ENCODE measurements around the gene ITGB3.

The ITGB3 gene

DNA sequence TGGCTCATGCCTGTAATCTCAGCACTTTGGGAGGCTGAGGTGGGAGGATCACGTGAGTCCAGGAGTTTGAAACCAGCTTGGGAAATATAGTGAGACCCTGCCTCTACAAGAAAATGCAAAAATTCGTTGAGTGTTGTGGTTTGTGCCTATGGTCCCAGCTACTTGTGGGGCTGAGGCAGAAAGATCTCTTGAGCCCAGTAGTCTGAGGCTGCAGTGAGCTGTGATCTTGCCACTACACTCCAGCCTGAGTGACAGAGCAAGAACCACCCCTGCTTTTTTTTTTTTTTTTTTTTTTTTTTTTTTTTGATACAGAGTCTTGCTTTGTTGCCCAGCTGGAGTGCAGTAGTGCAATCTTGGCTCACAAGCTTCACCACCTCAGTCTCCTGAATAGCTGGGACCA lies 34.0 kb downstream of the ITGB3 start:
- TF ChIP-seq, protein P1, sequence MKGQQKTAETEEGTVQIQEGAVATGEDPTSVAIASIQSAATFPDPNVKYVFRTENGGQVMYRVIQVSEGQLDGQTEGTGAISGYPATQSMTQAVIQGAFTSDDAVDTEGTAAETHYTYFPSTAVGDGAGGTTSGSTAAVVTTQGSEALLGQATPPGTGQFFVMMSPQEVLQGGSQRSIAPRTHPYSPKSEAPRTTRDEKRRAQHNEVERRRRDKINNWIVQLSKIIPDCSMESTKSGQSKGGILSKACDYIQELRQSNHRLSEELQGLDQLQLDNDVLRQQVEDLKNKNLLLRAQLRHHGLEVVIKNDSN (IDR thresholded peaks at IDR 0.05) = no peak
- TF ChIP-seq NFIC (IDR thresholded peaks at IDR 0.05) (no peak), TEAD4 (IDR thresholded peaks at IDR 0.05) (no peak), YY1 (IDR thresholded peaks at IDR 0.05; ENCODE audit: low read depth) (no peak), FOXM1 (IDR thresholded peaks at IDR 0.05; ENCODE audit: borderline replicate concordance, low read depth) (no peak), CREB1 (IDR thresholded peaks at IDR 0.05; ENCODE audit: low read depth) (no peak), RAD21 (IDR thresholded peaks at IDR 0.05; ENCODE audit: low read depth) (no peak), EP300 (IDR thresholded peaks at IDR 0.05; ENCODE audit: borderline replicate concordance) (no peak), TAF1 (IDR thresholded peaks at IDR 0.05; ENCODE audit: low read depth) (no peak), EGR1 (IDR thresholded peaks at IDR 0.05) (no peak), CEBPB (IDR thresholded peaks at IDR 0.05) (no peak), TCF12 (IDR thresholded peaks at IDR 0.05; ENCODE audit: low read depth) (no peak), ZBTB7A (IDR thresholded peaks at IDR 0.05; ENCODE audit: low read depth) (no peak)
- TF ChIP-seq, protein P2, sequence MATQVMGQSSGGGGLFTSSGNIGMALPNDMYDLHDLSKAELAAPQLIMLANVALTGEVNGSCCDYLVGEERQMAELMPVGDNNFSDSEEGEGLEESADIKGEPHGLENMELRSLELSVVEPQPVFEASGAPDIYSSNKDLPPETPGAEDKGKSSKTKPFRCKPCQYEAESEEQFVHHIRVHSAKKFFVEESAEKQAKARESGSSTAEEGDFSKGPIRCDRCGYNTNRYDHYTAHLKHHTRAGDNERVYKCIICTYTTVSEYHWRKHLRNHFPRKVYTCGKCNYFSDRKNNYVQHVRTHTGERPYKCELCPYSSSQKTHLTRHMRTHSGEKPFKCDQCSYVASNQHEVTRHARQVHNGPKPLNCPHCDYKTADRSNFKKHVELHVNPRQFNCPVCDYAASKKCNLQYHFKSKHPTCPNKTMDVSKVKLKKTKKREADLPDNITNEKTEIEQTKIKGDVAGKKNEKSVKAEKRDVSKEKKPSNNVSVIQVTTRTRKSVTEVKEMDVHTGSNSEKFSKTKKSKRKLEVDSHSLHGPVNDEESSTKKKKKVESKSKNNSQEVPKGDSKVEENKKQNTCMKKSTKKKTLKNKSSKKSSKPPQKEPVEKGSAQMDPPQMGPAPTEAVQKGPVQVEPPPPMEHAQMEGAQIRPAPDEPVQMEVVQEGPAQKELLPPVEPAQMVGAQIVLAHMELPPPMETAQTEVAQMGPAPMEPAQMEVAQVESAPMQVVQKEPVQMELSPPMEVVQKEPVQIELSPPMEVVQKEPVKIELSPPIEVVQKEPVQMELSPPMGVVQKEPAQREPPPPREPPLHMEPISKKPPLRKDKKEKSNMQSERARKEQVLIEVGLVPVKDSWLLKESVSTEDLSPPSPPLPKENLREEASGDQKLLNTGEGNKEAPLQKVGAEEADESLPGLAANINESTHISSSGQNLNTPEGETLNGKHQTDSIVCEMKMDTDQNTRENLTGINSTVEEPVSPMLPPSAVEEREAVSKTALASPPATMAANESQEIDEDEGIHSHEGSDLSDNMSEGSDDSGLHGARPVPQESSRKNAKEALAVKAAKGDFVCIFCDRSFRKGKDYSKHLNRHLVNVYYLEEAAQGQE (IDR thresholded peaks at IDR 0.05; ENCODE audit: low read depth) = no peak
- TF ChIP-seq, protein P3, sequence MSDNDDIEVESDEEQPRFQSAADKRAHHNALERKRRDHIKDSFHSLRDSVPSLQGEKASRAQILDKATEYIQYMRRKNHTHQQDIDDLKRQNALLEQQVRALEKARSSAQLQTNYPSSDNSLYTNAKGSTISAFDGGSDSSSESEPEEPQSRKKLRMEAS (IDR thresholded peaks at IDR 0.05) = no peak

DNA sequence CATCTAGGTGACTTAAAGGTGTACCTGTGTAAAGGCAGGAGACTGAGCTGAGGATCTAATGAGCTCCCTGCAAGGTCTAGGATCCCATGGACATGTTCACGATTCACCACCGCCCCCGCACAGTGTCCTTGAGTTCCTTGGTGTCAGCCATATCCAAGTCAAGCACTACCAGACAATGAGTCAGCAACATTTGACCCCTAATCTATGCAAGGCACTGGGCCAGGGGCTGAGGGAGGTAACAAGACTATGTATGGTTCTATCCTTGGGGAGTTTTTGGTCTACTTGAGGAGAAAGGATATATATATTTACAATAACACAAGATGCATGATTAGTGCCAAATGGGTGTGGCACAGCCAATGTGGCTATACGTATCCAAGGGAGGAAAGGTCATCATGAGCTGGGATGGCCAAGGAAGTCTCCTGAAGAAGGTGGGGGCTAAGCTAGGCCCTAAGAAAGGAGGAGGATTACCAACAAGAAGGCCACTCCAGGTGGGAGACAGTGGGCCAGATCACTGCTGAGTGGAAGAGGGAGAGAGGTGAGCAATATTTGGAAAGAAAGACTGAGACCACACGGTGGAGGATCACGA lies 35.0 kb downstream of the ITGB3 start:
- TF ChIP-seq TAF1 (IDR thresholded peaks at IDR 0.05; ENCODE audit: low read depth) = no peak
- no peak for TF ChIP-seq CREB1 (IDR thresholded peaks at IDR 0.05; ENCODE audit: low read depth)
- no peak for TF ChIP-seq TCF12 (IDR thresholded peaks at IDR 0.05; ENCODE audit: low read depth)
- no peak for TF ChIP-seq FOXM1 (IDR thresholded peaks at IDR 0.05; ENCODE audit: borderline replicate concordance, low read depth)
- TF ChIP-seq, protein P3 (IDR thresholded peaks at IDR 0.05) = no peak
- TF ChIP-seq, protein P2 (IDR thresholded peaks at IDR 0.05; ENCODE audit: low read depth) = no peak
- TF ChIP-seq RAD21 (IDR thresholded peaks at IDR 0.05; ENCODE audit: low read depth) = no peak
- no peak; the same call in 1 of the 2 replicates for TF ChIP-seq EGR1 (IDR thresholded peaks at IDR 0.05)
- no peak for TF ChIP-seq CEBPB (IDR thresholded peaks at IDR 0.05)
- no peak for TF ChIP-seq EP300 (IDR thresholded peaks at IDR 0.05; ENCODE audit: borderline replicate concordance)
- TF ChIP-seq YY1 (IDR thresholded peaks at IDR 0.05; ENCODE audit: low read depth) = no peak
- TF ChIP-seq, protein P1 (IDR thresholded peaks at IDR 0.05) = no peak
- TF ChIP-seq TEAD4 (IDR thresholded peaks at IDR 0.05) = no peak
- TF ChIP-seq ZBTB7A (IDR thresholded peaks at IDR 0.05; ENCODE audit: low read depth) = no peak
- no peak for TF ChIP-seq NFIC (IDR thresholded peaks at IDR 0.05)

DNA sequence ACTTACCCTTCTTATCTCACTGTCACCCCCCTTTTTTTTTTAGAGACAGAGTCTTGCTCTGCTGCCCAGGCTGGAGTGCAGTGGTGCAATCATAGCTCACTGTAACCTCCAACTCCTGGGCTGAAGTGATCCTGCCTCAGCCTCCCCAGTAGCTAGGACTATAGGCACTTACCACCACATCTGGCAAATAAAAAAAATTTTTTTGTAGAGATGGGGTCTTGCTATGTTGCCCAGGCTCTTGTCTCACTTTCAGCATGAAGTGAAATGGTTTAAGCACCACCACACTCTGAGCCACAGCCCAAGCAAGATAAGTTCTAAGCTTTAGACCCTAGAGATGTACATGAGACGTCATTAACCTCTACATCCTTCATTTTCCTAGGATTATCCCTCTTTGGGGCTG lies 35.7 kb downstream of the ITGB3 start:
- TF ChIP-seq TEAD4 (IDR thresholded peaks at IDR 0.05) (no peak), EGR1 (IDR thresholded peaks at IDR 0.05) (no peak), EP300 (IDR thresholded peaks at IDR 0.05; ENCODE audit: borderline replicate concordance) (no peak), NFIC (IDR thresholded peaks at IDR 0.05) (no peak), RAD21 (IDR thresholded peaks at IDR 0.05; ENCODE audit: low read depth) (no peak), TCF12 (IDR thresholded peaks at IDR 0.05; ENCODE audit: low read depth) (no peak), TAF1 (IDR thresholded peaks at IDR 0.05; ENCODE audit: low read depth) (no peak), CEBPB (IDR thresholded peaks at IDR 0.05) (no peak), FOXM1 (IDR thresholded peaks at IDR 0.05; ENCODE audit: borderline replicate concordance, low read depth) (no peak), ZBTB7A (IDR thresholded peaks at IDR 0.05; ENCODE audit: low read depth) (no peak), YY1 (IDR thresholded peaks at IDR 0.05; ENCODE audit: low read depth) (no peak), CREB1 (IDR thresholded peaks at IDR 0.05; ENCODE audit: low read depth) (no peak)
- TF ChIP-seq, protein P1 (IDR thresholded peaks at IDR 0.05) = no peak
- TF ChIP-seq, protein P2 (IDR thresholded peaks at IDR 0.05; ENCODE audit: low read depth) = no peak
- TF ChIP-seq, protein P3 (IDR thresholded peaks at IDR 0.05) = no peak
